SH-SY5Y (cell line): ENCODE measurements around the gene RESF1.

Experiments used
- GATA2 ChIP-seq: IDR thresholded peaks from 2 replicates; pipeline ENCODE4 v1.6.1; 2011; ENCODE audit warnings: mild to moderate bottlenecking, low read depth, low read length
- GATA3 ChIP-seq: IDR thresholded peaks from 2 replicates; pipeline ENCODE4 v1.6.1; 2011; ENCODE audit warnings: low read depth, mild to moderate bottlenecking, low read length, moderate library complexity

The RESF1 gene, protein sequence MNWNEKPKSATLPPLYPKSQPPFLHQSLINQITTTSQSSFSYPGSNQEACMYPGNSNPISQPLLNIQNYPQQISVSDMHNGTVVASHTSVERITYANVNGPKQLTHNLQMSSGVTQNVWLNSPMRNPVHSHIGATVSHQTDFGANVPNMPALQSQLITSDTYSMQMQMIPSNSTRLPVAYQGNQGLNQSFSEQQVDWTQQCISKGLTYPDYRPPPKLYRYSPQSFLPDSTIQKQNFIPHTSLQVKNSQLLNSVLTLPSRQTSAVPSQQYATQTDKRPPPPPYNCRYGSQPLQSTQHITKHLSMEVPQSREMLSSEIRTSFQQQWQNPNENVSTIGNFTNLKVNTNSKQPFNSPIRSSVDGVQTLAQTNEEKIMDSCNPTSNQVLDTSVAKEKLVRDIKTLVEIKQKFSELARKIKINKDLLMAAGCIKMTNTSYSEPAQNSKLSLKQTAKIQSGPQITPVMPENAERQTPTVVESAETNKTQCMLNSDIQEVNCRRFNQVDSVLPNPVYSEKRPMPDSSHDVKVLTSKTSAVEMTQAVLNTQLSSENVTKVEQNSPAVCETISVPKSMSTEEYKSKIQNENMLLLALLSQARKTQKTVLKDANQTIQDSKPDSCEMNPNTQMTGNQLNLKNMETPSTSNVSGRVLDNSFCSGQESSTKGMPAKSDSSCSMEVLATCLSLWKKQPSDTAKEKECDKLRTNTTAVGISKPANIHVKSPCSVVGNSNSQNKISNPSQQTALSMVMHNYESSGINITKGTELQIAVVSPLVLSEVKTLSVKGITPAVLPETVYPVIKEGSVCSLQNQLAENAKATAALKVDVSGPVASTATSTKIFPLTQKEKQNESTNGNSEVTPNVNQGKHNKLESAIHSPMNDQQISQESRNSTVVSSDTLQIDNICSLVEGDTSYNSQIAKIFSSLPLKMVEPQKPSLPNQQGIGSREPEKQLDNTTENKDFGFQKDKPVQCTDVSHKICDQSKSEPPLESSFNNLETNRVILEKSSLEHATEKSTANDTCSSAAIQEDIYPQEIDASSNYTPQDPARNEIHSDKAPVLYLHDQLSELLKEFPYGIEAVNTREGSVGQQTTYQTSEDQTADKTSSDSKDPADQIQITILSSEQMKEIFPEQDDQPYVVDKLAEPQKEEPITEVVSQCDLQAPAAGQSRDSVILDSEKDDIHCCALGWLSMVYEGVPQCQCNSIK (N-terminal part only)

DNA sequence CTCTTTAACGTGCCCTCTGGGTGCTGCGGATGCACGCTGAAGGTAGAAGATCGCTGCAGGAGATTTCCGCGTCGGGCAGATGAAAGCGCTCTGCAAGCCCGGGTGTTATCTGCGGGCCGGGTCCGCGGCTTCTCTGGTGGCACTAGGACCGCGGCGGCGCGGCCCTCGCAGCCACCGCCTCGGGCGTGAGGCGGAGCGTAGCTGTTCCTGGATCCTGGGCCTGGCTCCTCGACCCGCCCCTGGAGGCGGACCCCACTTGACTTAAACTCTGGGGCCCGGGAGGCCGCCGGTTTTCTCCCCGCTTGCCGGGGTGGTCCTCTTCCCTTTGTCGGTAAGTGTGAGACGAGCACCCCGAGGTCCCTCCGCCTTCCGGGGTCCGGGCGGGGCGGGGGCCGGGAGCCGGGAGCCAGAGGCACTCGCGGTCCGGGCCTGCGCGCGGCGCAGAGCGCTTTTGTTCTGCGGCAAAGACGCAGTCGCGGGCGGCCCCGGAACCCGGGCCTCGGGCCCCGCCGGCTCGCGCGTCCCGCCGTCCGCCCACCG is at the start of gene RESF1:
Gene RESF1 (plus strand): TSS at position 255 of the 540 bp plus-strand sequence. CDS start 21,541 bp downstream, outside the sequence.
- TF ChIP-seq GATA2 (peak; percentile 90), GATA3 (no peak)

DNA sequence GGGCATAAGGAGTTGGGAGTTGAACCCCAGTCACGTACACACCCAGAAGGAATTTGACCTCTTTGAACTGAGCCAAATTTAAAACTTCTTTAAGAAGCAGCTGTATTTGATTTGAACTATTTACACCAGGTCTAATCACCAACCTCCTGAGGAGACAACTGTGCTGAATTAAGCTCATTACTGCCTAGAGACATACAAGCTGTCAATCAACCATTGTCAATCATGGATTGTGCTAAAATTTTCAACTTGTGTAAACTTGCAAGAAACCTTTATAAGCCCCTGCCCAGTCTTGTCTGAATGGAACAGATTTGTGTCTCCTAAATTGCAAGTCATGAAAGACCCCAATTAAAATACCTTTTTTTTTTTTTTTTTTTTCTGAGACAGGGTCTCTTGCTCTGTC is 44.3 kb upstream of the RESF1 start:
- TF ChIP-seq GATA2, result no peak
- TF ChIP-seq GATA3, result no peak

DNA sequence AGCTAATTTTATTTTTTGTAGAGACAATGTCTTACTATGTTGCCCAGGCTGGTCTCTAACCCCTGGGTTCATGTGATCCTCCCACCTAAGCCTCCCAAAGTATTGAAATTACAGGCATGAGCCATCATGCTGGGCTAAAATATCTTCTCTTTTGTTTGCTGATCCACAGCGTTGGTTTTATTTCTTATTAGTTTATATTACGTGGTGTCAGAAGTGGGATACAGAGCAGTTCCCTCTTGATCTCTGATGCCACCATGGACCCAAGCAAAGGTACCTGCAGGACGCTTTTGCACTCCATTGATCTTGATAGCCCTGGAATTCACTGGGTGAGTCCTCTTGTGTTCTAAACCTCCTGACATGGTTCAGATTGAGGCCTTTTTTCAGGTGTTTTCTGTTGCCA is 43.8 kb upstream of the RESF1 start:
- TF ChIP-seq GATA2 (no peak), GATA3 (no peak)

DNA sequence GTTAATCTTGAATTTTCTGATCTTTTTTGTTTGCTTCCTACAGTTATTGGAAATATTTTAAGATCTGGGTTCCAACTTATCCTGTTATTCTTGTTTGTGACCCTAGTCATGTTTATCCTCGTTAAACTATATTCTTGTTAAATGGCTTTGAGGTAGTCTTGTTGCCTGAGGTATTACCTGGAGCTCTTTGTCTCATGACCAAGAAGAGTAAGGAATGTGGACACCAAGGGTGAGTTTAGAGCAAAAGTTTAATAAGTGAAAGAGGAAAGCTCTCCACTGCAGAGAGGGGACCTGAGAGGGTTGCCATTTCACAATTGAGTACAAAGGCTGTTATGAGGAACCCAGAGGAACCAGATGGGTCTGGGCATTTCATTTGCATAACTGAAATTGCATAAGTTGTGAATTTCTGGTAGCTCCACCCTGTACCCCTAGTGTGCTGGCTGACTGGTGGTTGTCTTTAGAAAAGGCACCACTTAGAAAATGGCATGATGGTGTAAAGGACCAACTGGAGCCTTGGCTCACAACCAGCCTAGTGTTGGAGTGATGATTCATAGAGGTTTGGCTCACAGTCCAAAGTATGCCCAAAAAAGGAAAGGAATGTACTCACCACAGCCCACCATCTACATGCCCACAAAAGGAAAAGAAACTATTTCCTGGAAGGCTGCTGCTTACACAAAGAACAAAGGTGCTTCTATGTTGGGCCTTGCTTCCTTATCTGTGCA is 36.7 kb upstream of the RESF1 start:
- TF ChIP-seq GATA3, result no peak
- no peak for TF ChIP-seq GATA2

DNA sequence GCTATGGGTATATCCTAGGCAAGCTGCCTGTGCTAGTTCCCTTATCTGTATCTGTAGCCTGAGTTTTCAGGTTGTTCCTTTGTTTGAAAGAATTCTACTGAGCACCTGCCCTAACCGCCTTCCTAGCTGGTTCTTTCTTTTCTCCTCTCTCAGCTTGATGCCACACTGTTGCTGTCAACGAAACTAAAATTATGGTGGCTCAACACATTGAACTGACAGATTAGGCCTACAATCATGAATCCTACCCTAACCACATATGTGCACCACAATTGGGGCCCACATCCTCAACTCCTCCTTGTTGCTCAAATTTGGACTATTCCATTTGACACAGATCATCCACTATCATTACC is 36.2 kb upstream of the RESF1 start:
- TF ChIP-seq GATA3 (no peak), GATA2 (no peak)

DNA sequence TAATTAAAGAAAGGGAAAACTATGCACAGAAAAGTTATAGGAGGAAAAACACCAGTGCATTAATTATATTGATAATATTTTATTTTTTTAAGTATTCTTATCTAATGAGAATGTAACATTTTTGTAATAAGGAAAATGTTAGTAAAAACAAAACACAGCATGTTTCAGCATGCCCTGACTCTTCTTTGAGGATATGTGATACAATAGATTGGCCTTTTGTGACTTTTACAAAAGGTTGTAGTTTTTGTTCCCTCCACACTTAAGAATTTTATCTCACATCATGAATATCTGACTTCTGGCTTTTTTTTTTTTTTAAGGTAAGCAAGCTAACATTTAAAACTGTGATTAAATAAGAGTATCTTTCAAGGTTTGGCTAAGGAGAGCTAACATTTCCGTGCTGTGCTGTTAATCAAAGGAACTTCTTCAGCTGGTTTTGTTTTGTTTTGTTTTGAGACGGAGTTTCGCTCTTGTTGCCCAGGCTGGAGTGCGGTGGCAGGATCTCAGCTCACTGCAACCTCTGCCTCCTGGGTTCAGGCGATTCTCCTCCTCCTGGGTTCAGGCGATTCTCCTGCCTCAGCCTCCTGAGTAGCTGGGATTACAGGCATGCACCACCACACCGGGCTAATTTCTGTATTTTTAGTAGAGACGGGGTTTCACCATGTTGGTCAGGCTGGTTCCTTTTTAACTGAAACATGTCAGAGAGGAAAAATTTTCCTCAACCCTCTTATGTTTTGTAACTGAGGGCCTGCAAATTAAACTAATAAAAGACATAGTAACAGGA is 30.8 kb upstream of the RESF1 start:
- TF ChIP-seq GATA3 (no peak), GATA2 (no peak)

DNA sequence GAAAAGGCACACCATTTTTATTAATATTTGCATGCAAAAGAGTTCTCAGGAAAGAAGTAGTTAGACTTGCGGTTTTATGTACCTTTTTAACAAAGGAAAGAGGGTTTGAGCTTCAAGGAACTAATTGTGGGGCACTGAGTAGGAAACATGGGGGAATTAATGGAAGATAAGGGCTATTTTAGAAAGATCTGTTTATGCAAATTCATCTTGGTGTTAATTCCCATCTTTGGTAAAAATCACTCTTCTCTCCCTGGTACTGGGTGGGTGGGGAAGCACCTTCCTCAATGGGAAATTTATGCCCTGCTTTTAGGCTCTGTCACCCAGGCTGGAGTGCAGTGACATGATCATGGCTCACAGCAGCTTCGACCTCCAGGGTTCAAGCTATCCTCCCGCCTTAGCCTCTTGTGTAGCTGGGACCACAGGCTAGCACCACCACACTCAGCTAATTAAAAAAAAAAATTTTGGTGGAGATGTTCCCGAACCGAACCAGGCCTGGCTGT is 30.1 kb upstream of the RESF1 start:
- TF ChIP-seq GATA2, result no peak
- TF ChIP-seq GATA3, result no peak

DNA sequence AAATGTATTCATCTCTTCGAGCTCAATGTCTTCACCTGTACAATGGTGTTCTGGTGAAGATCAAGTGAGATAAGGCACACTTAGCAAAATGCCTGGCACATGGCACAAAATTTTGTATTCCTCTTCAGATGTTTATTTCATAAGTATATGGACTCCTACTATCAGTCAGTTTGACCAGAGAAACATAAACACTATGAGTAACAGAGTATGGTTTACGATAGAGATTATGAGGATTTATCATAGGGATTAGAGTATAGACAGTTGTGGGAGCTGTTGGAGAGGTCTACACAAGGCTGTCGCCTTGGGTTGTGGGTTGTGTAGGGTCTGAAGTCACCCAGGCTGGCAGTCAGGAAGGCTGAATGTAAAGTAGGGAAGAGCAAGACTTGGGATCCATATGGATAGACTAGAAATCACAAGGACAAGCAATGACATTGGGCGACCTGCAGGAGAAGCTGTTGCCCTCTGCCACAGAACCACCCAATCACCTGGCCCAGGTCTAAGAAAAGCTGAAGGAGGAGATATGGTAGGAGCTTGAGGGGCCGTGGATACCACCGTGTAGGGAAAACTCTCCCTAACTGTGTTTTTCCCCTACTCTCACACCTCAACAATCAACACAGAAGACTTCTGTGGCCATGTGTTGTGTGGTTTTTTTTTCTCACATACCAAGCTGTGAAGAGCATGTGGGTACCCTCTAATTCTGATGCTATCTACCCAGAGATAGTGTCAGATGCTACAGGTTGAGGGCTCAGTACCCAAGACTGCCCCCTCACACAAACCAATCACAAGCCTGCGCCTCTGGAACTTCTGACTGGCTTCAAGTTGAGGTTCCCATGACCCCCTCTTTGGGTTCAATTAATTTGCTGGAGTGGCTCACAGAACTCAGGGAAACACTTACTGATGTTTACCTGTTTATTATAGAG is 27.2 kb upstream of the RESF1 start:
- TF ChIP-seq GATA3 (no peak), GATA2 (no peak)

DNA sequence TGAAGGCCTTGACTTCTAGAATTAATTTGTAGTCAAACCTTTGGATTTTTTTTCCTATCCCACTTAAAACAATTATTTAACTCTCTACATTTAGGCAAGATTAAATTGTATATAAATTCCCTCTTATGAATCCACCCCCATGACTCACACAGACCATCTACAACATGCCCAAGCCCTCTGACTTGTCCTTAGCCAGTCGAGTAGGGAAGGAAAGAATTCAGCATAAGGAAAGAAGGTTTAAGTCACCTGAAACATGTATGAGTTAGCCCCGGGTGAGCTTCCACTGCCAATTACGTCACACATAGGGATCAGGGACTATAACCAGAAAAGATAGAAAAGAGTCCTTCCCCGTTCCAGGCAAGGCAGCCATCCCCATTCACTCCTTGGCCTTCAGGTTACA is 14.9 kb upstream of the RESF1 start:
- TF ChIP-seq GATA3, result no peak
- TF ChIP-seq GATA2, result no peak

DNA sequence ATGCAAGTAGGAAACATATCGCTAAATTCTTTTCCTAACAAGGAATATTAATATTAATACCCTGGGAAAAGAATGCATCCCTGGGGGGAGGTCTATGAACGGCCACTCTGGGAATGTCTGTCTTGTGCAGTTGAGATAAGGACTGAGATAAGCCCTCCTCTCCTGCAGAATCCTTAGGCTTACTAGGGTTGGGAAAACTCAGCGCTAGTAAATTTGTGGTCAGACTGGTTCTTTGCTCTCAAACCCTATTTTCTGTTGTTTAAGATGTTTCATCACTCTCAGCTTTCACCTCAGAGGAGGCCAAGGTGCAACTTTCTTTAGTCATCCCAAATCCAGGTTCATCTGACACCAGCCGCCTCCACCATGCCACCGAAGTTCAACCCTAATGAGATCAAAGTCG is 11.2 kb upstream of the RESF1 start:
- TF ChIP-seq GATA3 (no peak), GATA2 (no peak)

DNA sequence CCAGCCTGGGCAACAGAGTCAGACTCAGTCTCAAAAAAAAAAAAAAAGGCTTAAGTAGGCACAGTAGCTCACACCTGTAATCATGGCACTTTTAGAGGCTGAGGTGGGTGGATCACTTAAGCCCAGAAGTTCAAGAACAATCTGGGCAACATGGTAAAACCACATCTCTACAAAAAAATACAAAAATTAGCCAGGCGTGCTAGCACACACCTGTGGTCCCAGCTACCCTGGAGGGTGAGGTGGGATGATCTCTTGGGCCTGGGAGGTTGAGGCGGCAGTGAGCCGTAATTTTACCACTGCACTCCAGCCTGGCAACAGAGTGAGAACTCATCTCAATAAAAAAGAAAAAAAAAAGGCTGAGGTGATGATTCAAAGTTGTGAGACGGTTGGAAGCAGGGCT is 9.1 kb upstream of the RESF1 start:
- TF ChIP-seq GATA3 (no peak), GATA2 (no peak)
